HepG2 (cell line): Measurements from ENCODE around the gene KRTAP12-2. TPM values are rescaled to one million over a fixed set of nuclear protein-coding genes. Genes with fewer than 3 reads are reported as not detected.

Experiments used
- ATAC-seq: fragments of 200-7000 bp; cut with Tn5 transposase; 3 replicates; pipeline ENCODE4 v1.9.1; 2020; ENCODE audit warnings: mild to moderate bottlenecking, moderate library complexity
- BruUV-seq: library from RNA; stranded (reverse); fragments of 400-500 nt; replicated peaks from 2 replicates; lab custom pipeline; 2021; lab: Mats Ljungman, UMichigan
- CTCF ChIA-PET: fragments of 300-600 bp; formaldehyde crosslinking; extraction: SDS; loops from one replicate; lab custom pipeline; 2021; ENCODE audit warnings: low total read pairs, inconsistent platforms, low intra/inter-chr PET ratio; lab: Yijun Ruan, JAX
- POLR2A ChIA-PET: fragments of 350-600 bp; sonication (Branson Sonifier 250); formaldehyde crosslinking; loops from one replicate; lab custom pipeline; 2020; ENCODE audit warnings: antibody characterized with exemption, inconsistent platforms; lab: Yijun Ruan, JAX
- DNase-seq: peaks from one replicate; pipeline ENCODE4 v3.0.0-alpha.2; 2015; ENCODE audit warnings: low spot score
- FAIRE-seq: peaks from 3 replicates; lab custom pipeline; 2011; peaks lifted over from hg19 to GRCh38; lab: Jason Lieb, UNC
- H2AFZ ChIP-seq: one replicate; pipeline ENCODE4 v1.6.1; 2011; ENCODE audit warnings: low read length, inconsistent platforms
- H3K27ac ChIP-seq: fragments of 300-600 bp; 3 replicates; pipeline ENCODE4 v1.8.0; 2011; ENCODE audit warnings: mixed run types, mild to moderate bottlenecking, mixed read lengths, low read length, inconsistent platforms; ENCODE audit not compliant: insufficient read depth; ENCODE audit errors: extremely low read length
- H3K27me3 ChIP-seq, 2 experiments: fragments of 200-600 bp in 1 of 2; 2 replicates in 1 of 2; 3 replicates in 1 of 2; pipeline versions ENCODE4 v1.6.0 to v1.8.0; 2011; ENCODE audit warnings: low read length in 2 of 2, mild to moderate bottlenecking in 2 of 2, moderate library complexity in 2 of 2, inconsistent platforms in 1 of 2; ENCODE audit not compliant: insufficient read depth in 2 of 2, control insufficient read depth in 1 of 2
- H3K36me3 ChIP-seq, 2 experiments: fragments of 200-600 bp in 1 of 2; replicated peaks in 1 of 2; 2 replicates in 1 of 2; 3 replicates in 1 of 2; pipeline versions ENCODE4 v1.5.1 to v1.8.0; 2011; ENCODE audit warnings: low read length in 2 of 2, inconsistent platforms in 1 of 2; ENCODE audit not compliant: insufficient read depth in 2 of 2, control insufficient read depth in 1 of 2
- H3K4me1 ChIP-seq: 2 replicates; pipeline ENCODE4 v1.5.1; 2012; ENCODE audit warnings: low read length, inconsistent platforms; ENCODE audit not compliant: insufficient read depth
- H3K4me2 ChIP-seq: 2 replicates; pipeline ENCODE4 v1.6.0; 2011; ENCODE audit warnings: low read depth, low read length, inconsistent platforms
- H3K4me3 ChIP-seq, 3 experiments: fragments of 200-600 bp in 1 of 3; sonication (generic), shearing (Covaris generic) in 1 of 3; replicated peaks in 1 of 3; 2 replicates each; pipeline ENCODE4 v1.5.1; 2011 to 2016; ENCODE audit warnings: low read length in 3 of 3, inconsistent platforms in 2 of 3, low read depth in 2 of 3, mild to moderate bottlenecking in 2 of 3, control low read depth in 1 of 3, mixed read lengths in 1 of 3; ENCODE audit not compliant: insufficient read depth in 1 of 3
- H3K79me2 ChIP-seq: one replicate; pipeline ENCODE4 v1.6.1; 2011; ENCODE audit warnings: low read length, inconsistent platforms; ENCODE audit not compliant: insufficient read depth
- H3K9ac ChIP-seq: 2 replicates; pipeline ENCODE4 v1.6.0; 2011; ENCODE audit warnings: mild to moderate bottlenecking, low read depth, low read length, inconsistent platforms; ENCODE audit not compliant: insufficient read depth
- H3K9me3 ChIP-seq: 2 replicates; pipeline ENCODE4 v1.5.1; 2012; ENCODE audit warnings: mild to moderate bottlenecking, low read length
- H4K20me1 ChIP-seq: 2 replicates; pipeline ENCODE4 v1.6.0; 2011; ENCODE audit warnings: inconsistent platforms, mild to moderate bottlenecking, low read length, moderate library complexity; ENCODE audit not compliant: insufficient read depth
- HMGXB3 ChIP-seq: sonication (generic); formaldehyde crosslinking; IDR thresholded peaks from 2 replicates; pipeline ENCODE4 v1.4.0; 2020; ENCODE audit warnings: missing genetic modification reagents, borderline replicate concordance
- KAT8 ChIP-seq: IDR thresholded peaks from 2 replicates; pipeline ENCODE4 v1.6.1; 2016; ENCODE audit warnings: missing genetic modification reagents, missing compliant biosample characterization
- POLR2G ChIP-seq: fragments of 200-400 bp; formaldehyde crosslinking; IDR thresholded peaks from 2 replicates; pipeline ENCODE4 v1.6.1; 2018; ENCODE audit warnings: mild to moderate bottlenecking, low read depth, low read length, moderate library complexity
- REPIN1 ChIP-seq: sonication (generic); formaldehyde crosslinking; IDR thresholded peaks from 2 replicates; pipeline ENCODE4 v1.8.0; 2022; ENCODE audit warnings: missing genetic modification reagents, low read depth, mild to moderate bottlenecking, borderline replicate concordance
- RFXANK ChIP-seq: IDR thresholded peaks from 2 replicates; pipeline ENCODE4 v1.6.1; 2016
- SIX1 ChIP-seq: sonication (generic); formaldehyde crosslinking; IDR thresholded peaks from 2 replicates; pipeline ENCODE4 v1.4.0; 2020; ENCODE audit warnings: missing genetic modification reagents, borderline replicate concordance
- ZNF446 ChIP-seq: sonication (generic); formaldehyde crosslinking; IDR thresholded peaks from 2 replicates; pipeline ENCODE4 v1.5.0; 2020; ENCODE audit warnings: mild to moderate bottlenecking, missing genetic modification reagents
- WGBS: methylation state at CpG from one replicate; pipeline ENCODE4 v1.1.6; 2017; ENCODE audit warnings: low lambda C conversion rate; 5-methylcytosine and 5-hydroxymethylcytosine counted together
- in situ Hi-C: cut with HindIII; loops from 2 replicates; pipeline ENCODE4 v1.10.0; 2017; ENCODE audit warnings: low pct_unique_long_range_greater_than_20kb; ENCODE audit not compliant: extremely low pct_ligation_motif_present
- intact Hi-C: fragments of 100-400 bp; cut with micrococcal nuclease; formaldehyde crosslinking; loops from one replicate; pipeline ENCODE4 v1.10.0; 2022; ENCODE audit not compliant: unreplicated experiment
- polyA plus RNA-seq, 8 experiments: library from polyadenylated mRNA; depleted of rRNA in 3 of 8; stranded (reverse) in 7 of 8; unstranded in 1 of 8; fragments of >200 nt; fragmentation: Illumina TruSeq in 4 of 8; extraction: Trizol in 4 of 8; gene quantifications; 2 replicates each; pipeline versions ENCODE4 v1.2.1 to v1.2.3, GENCODE V29; 2011 to 2016; ENCODE audit warnings: low read depth in 4 of 8, missing spikeins in 1 of 8, mixed read lengths in 1 of 8; ENCODE audit not compliant: insufficient read depth in 1 of 8
- total RNA-seq, 5 experiments: library from RNA; depleted of rRNA; stranded (reverse); fragments of >200 nt; fragmentation: Illumina TruSeq; extraction: Trizol; gene quantifications; 2 replicates each; pipeline ENCODE4 v1.2.3, GENCODE V29; 2016; ENCODE audit warnings: low read depth in 1 of 5

Gene KRTAP12-2
- total and polyA plus RNA-seq, 2 of the 13 experiments (the other 11 are each of a cell fraction or from before 2014, with no cell fraction given): not detected

GRCh38 chr21:44708213-44708865 is 41.6 kb upstream of the KRTAP12-2 start:
- Histone ChIP-seq H3K9ac (no peak overlapping the region), H3K36me3 (no peaks in the 10 kb centered on the region), H3K27me3 (peaks cover 14 to 68% of the 10 kb centered on the region in 2 experiments), H3K4me1 (peaks cover 19% of the 10 kb centered on the region), H3K4me2 (no peak overlapping the region), H3K4me3 (no peak overlapping the region), H4K20me1 (no peaks in the 10 kb centered on the region), H3K79me2 (no peaks in the 10 kb centered on the region), H2AFZ (no peak overlapping the region), H3K27ac (no peak overlapping the region), H3K9me3 (no peaks in the 10 kb centered on the region)
- no peak for FAIRE-seq
- ChIA-PET POLR2A (no interaction called here), CTCF (no interaction called here)
- no peak for DNase-seq
- no peak for TF ChIP-seq POLR2G
- TF ChIP-seq ZNF446 (CRISPR knock-in tag): no peak
- TF ChIP-seq KAT8 (CRISPR knock-in tag): no peak
- no peak for TF ChIP-seq RFXANK
- TF ChIP-seq HMGXB3 (CRISPR knock-in tag): no peak
- no peak for TF ChIP-seq REPIN1 (CRISPR knock-in tag)
- TF ChIP-seq SIX1: no peak
- 0% methylated on average over 4 of the region's 13 CpGs for WGBS
- intact Hi-C loops (no loop called here), in situ Hi-C loops (no loop called here)
- ATAC-seq: no peak
- BruUV-seq: no TSS peak
